ENCODE measurements around the gene SV2C. TPM values are rescaled to one million over a fixed set of nuclear protein-coding genes. Genes with fewer than 3 reads are reported as not detected.

SV2C gene
- total RNA-seq, 2 donors from 2014 or later: 0.14 TPM

GRCh38 chr5:76213858-76214257 lies 130.7 kb downstream of the SV2C start:
- H3K4me3 ChIP-seq: no peak overlapping the region
- TF ChIP-seq CTCF (IDR thresholded peaks at IDR 0.05): no peak
- no peak for DNase-seq (ENCODE audit: low spot score)

GRCh38 chr5:76216748-76217147 lies 133.6 kb downstream of the SV2C start:
- no peak for TF ChIP-seq CTCF (IDR thresholded peaks at IDR 0.05)
- H3K4me1 ChIP-seq (ENCODE audit: control insufficient read depth in 1 of 2, low read depth in 2 of 2): no peaks in the 10 kb centered on the region
- no peaks in the 10 kb centered on the region for H3K9me3 ChIP-seq
- H3K27me3 ChIP-seq (replicated peaks; ENCODE audit: insufficient read depth): no peaks in the 10 kb centered on the region
- H3K4me3 ChIP-seq: no peak overlapping the region
- ATAC-seq (ENCODE audit: insufficient number of reproducible peaks, low FRiP score, low read depth): no peak
- no peaks in the 10 kb centered on the region for H3K36me3 ChIP-seq
- no peak for DNase-seq (ENCODE audit: low spot score)
- H3K27ac ChIP-seq: no peak overlapping the region

More at GRCh38 chr5:76213858-76214257, 130.7 kb downstream of the SV2C start:
- Histone ChIP-seq H3K27me3 (replicated peaks; ENCODE audit: insufficient read depth) (no peaks in the 10 kb centered on the region), H3K9me3 (no peaks in the 10 kb centered on the region), H3K36me3 (no peaks in the 10 kb centered on the region), H3K4me1 (ENCODE audit: control insufficient read depth in 1 of 2, low read depth in 2 of 2) (no peaks in the 10 kb centered on the region), H3K27ac (no peak overlapping the region)
- no peak for ATAC-seq (ENCODE audit: insufficient number of reproducible peaks, low FRiP score, low read depth)

GRCh38 chr5:76219636-76220035 lies 136.5 kb downstream of the SV2C start:
- H3K27me3 ChIP-seq (replicated peaks; ENCODE audit: insufficient read depth): no peaks in the 10 kb centered on the region
- no peaks in the 10 kb centered on the region for H3K36me3 ChIP-seq
- ATAC-seq (ENCODE audit: insufficient number of reproducible peaks, low FRiP score, low read depth) (no peak), DNase-seq (ENCODE audit: low spot score) (no peak)
- no peaks in the 10 kb centered on the region for H3K4me1 ChIP-seq (ENCODE audit: control insufficient read depth in 1 of 2, low read depth in 2 of 2)
- H3K9me3 ChIP-seq: no peaks in the 10 kb centered on the region
- no peak overlapping the region for H3K4me3 ChIP-seq
- TF ChIP-seq CTCF (IDR thresholded peaks at IDR 0.05): no peak
- H3K27ac ChIP-seq: no peak overlapping the region

- no peak for TF ChIP-seq CTCF (IDR thresholded peaks at IDR 0.05)
- no peaks in the 10 kb centered on the region for H3K36me3 ChIP-seq
- ATAC-seq (ENCODE audit: insufficient number of reproducible peaks, low FRiP score, low read depth) (no peak), DNase-seq (ENCODE audit: low spot score) (no peak)
- no peak overlapping the region for H3K27ac ChIP-seq
- no peaks in the 10 kb centered on the region for H3K4me1 ChIP-seq (ENCODE audit: control insufficient read depth in 1 of 2, low read depth in 2 of 2)
- H3K27me3 ChIP-seq (replicated peaks; ENCODE audit: insufficient read depth): no peaks in the 10 kb centered on the region
- H3K4me3 ChIP-seq: no peak overlapping the region
- H3K9me3 ChIP-seq: no peaks in the 10 kb centered on the region
These were observed 138.1 kb downstream of the SV2C start for GRCh38 chr5:76221311-76221710.

GRCh38 chr5:76222318-76222717 lies 139.1 kb downstream of the SV2C start:
- no peak for TF ChIP-seq CTCF (IDR thresholded peaks at IDR 0.05)
- H3K9me3 ChIP-seq: no peaks in the 10 kb centered on the region
- no peaks in the 10 kb centered on the region for H3K27me3 ChIP-seq (replicated peaks; ENCODE audit: insufficient read depth)
- H3K36me3 ChIP-seq: no peaks in the 10 kb centered on the region
- H3K4me1 ChIP-seq (ENCODE audit: control insufficient read depth in 1 of 2, low read depth in 2 of 2): no peaks in the 10 kb centered on the region
- no peak overlapping the region for H3K27ac ChIP-seq
- no peak overlapping the region for H3K4me3 ChIP-seq
- no peak for ATAC-seq (ENCODE audit: insufficient number of reproducible peaks, low FRiP score, low read depth)
- DNase-seq (ENCODE audit: low spot score): no peak

Data from thoracic aorta (tissue), 2 donors.